T-helper 1 cell (primary cell): ENCODE data around the gene GOPC.

Experiments used
- DNase-seq, 5 donors: peaks; one replicate each; pipeline ENCODE4 v3.0.0-alpha.2; 2012 to 2020

Gene GOPC

DNA sequence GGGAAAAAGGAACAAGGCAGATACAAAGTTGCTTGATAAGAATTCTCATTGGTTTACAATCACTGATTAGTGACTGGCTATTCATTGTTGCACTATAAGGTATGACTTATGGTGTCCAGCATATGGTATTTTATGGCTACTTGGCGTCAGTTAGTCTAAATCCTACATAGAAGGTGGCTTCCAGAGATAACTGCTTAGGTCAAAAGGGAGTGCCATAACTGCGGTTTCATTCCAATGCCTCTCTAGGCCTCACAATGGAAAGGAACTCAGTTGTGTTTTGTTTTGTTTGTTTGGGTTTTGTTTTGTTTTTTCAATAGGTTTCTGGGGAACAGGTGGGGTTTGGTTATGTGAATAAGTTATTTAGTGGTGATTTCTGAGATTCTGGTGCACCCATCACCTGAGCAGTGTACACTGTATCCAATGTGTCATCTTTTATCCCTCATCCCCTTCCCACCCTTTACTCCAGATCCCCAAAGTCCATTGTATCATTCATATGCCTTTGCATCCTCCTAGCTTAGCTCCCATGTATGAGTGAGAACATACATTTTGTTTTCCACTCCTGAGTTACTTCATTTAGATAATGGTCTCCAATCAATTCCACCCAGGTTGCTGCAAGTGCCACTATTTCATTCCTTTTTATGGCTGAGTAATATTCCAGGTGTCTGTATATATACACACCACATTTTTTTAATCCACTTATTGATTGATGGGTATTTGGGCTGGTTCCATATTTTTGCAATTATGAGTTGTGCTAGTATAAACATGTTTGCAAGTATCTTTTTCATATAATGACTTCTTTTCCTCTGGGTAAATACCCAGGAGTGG lies 7.0 kb downstream of the GOPC start:
- DNase-seq = no peak

- DNase-seq = no peak
These were observed 9.1 kb downstream of the GOPC start for GRCh38 chr6:117592983-117593759.

DNA sequence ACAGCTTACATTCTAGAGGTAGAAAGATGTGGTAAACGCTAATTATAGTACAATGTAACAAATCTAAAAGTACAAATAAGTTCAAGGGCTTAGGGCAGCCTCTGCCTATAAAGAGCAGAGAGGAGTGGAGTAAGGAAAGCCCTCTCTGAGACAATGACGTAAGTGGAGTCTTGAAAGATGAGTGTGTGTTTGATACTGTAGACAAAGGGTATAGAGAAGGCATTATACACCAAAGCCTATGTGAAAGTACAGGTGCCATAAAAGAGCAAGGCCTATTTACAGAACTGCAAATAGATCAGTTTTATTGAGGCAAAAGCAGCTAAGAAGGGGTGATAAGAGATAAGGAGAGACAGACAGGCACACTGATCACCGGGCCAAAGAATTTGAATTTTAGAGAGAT lies 10.9 kb downstream of the GOPC start:
- DNase-seq = no peak

DNA sequence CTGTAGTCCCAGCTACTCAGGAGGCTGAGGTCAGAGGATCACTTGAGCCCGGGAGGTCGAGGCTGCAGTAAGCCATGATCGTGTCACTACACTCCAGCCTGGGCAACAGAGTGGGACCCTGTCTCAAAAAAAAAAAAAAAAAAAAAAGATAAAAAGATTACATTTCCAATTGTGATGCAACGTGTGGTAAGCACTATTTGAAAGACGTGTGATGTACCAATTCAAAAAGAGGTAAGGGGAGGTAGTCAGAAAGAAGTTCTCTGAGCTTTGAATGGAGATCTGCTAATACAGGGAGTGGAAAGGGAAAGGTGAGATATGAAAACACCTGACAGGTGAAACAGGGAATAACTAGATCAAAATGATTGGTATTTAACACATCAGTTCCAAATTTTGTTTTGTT lies 11.9 kb downstream of the GOPC start:
- DNase-seq = no peak

DNA sequence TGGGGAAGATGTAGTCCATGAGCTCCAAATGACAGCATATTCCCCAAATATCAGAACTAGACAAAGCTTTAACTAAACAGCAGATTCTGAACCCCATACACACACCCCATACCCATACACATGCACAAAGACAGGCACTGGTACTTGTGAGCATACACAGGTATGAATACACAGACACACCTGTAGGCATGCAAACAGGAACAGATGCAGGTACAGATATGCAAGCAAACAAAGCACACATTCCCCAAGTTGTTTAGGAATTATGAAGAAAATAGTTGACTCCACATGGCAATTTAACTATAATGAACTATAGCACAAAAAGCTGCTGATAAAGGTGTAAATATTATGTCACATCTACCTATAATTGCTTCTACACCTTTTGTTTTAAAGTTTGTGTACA lies 16.7 kb downstream of the GOPC start:
- no peak for DNase-seq

DNA sequence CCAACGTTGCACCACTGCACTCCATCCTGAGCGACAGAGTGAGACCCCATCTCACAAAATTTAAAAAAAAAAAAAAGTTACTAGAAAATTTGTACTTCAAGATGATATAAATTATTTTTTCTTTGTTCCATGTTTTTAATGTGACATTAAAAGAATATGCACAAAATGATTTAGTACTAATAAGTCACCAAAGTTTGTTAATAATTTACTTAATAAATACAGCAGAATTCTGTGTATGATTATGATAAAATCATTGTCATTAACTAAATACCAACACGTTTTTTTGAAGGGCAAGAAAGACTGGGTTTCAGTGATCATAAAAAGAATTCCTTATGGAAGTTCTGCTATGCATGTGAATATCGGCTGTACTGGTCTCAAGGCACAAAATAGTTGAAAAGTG lies 28.1 kb downstream of the GOPC start:
- no peak for DNase-seq

- no peak for DNase-seq
These were observed 29.2 kb downstream of the GOPC start for GRCh38 chr6:117573006-117573680.

DNA sequence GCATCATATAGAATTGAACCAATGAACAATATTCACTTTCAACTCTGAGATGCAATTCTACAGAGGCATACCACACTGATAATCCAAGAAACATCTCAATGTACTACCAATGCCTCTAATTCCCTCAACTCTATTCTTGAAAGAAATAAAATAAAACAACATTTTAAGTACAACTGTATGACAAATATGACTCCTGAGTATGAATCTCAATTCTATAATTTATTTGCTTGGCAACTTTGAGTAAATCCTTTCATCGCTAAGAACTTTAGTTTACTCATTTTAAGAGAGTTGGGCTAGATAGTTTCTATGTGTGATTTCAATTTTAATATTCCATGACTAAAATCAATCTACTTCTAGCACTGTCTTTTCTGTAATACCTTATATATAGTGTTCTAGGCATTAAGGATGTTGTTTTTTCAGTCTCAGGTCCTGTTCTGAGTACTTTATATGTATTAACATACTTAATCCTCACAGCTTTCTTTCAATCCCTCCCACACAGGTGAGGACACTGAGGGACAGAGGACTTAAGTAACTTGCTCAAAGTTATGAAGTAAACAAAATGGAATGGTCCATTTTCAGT lies 33.4 kb downstream of the GOPC start:
- DNase-seq = peak in 1 of 5 donors; percentile 16

DNA sequence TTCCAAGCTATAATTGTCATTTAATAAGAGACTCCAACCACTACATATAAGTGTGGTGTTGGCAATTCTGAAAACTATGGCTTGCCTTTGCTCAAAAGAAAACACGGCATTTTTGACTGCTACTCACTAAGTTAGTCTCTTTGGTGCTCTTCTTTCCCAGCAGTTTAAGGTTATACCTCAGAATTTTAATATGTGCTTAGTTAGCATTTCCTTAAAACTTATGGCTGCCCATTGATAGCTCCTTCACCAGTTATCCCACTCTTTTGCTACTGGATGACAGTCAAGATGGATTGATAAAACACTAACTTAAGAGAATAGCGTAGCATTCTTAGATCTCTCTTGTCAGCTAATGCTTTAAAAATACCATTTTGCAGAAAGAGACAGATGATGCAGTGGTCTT lies 34.1 kb downstream of the GOPC start:
- DNase-seq = no peak

DNA sequence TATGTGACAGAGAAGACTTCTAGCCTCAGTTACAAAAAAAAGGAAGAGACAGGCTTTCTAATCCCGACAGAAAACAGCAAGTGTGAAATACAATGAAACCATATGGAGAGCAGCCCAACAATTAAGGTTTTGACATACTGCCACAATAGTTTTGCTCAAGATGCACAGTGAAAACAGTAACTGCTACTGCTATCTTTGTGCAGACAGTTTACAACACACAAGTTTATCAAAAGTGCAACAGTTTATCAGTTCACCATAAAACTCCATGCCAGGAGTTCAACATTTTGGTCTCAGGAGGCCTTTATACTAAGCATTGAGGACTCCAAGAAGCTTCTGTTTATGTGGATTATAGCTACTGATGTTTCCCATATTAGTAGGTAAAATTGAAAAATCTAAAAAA lies 37.6 kb downstream of the GOPC start:
- DNase-seq = no peak

DNA sequence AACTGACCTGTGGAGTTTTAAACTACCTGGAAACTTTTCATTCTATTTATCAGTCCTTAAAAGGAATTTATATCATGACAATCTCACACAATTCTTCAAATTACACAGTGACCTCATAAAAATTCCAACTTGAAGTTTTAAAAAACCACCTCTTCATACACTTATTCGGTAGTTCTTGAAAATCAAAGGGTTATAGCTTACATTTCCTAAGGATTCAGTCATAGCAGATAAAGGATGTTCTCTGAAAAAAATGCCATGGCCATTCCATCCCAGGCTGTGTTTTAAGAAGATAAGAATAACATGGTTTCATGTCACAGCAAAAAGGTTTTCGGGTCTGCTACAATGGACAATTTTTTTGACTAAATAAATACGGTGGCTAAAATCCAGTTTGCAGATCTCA lies 41.2 kb downstream of the GOPC start:
- no peak for DNase-seq

DNA sequence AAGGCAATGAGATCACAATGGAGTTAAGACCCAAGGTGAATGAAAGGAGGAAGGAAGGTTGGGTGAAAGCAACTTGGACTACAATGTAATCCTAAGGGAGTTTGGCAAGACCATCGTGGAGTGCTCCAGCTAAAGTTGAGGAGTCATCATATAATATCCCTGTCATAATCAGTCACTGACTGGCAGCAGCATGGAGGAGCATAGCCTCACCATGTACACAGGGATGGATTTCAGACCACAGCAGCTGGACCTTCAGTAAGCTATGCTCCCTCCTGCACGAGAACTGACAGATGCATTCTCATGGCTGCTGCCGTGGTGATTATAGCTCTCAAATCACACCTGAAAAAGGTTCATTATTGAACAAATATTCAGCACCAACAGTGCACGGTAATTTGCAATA lies 43.0 kb downstream of the GOPC start:
- no peak for DNase-seq

- DNase-seq = no peak
These were observed 43.5 kb downstream of the GOPC start for GRCh38 chr6:117558818-117559217.

GRCh38 chr6:117557951-117558350 lies 44.4 kb downstream of the GOPC start:
- DNase-seq = no peak

DNA sequence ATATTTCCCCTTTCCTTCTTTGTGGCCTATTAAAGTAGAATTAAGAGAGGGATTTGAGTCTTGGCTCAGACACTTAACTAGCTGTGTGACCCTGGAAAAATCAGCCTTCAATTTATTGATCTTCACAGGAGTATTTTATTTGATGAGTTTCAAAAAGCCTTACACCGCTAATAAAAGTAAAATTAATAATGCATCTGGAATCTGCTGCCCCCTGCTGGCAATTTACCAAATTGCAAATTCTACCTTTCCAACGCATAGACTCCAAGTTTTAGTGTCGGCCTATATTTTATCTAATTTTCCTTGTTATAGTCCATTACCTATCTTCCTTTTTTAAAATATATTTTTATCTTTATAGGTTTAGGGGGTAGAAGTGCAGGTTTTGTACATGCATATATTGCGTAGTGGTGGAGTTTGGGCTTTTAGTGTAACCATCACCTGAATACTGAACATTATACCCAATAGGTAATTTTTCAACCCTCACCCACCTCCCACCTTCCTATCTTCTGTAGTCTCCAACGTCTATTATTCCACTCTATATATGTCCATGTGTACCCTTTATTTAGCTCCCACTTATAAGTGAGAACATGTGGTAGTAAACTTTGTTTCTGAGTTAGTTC lies 46.3 kb downstream of the GOPC start:
- DNase-seq = peak in 4 of 5 donors; percentile 13 to 51 (median 33)

GRCh38 chr6:117555262-117555849 lies 47.0 kb downstream of the GOPC start:
- DNase-seq = no peak

GRCh38 chr6:117553142-117553541 lies 49.2 kb downstream of the GOPC start:
- DNase-seq = no peak

GRCh38 chr6:117552618-117553017 lies 49.7 kb downstream of the GOPC start:
- DNase-seq = no peak

GRCh38 chr6:117550618-117551242 lies 51.6 kb downstream of the GOPC start:
- no peak for DNase-seq

- DNase-seq = no peak
These were observed 52.2 kb downstream of the GOPC start for GRCh38 chr6:117550078-117550600.

- peak in 1 of 5 donors; percentile 56 for DNase-seq
These were observed 52.7 kb downstream of the GOPC start for GRCh38 chr6:117549611-117550010.
